Testis (tissue), 3 donors: ENCODE measurements around the gene IGSF9. TPM values are rescaled to one million over a fixed set of nuclear protein-coding genes. Genes with fewer than 3 reads are reported as not detected.

Experiments used
- DNase-seq: peaks from one replicate; pipeline ENCODE4 v3.0.0-alpha.2; 2019
- H3K27ac ChIP-seq, 2 donors: fragments of 200-600 bp; sonication (generic); one replicate each; pipeline ENCODE4 v1.5.1; 2019
- H3K27me3 ChIP-seq: fragments of 200-600 bp; sonication (generic); one replicate; pipeline ENCODE4 v1.5.1; 2019
- H3K36me3 ChIP-seq: fragments of 200-600 bp; sonication (generic); one replicate; pipeline ENCODE4 v1.5.1; 2017; ENCODE audit warnings: low read depth; ENCODE audit errors: missing control alignments
- H3K4me1 ChIP-seq: fragments of 200-600 bp; sonication (generic); one replicate; pipeline ENCODE4 v1.5.1; 2019
- H3K4me3 ChIP-seq, 2 donors: fragments of 200-600 bp; sonication (generic); one replicate each; pipeline ENCODE4 v1.5.1; 2017 to 2019
- H3K9me3 ChIP-seq: fragments of 200-600 bp; sonication (generic); one replicate; pipeline ENCODE4 v1.5.1; 2017
- CTCF ChIP-seq, 3 experiments: fragments of 450-650 bp in 2 of 3; fragments of 200-600 bp in 1 of 3; sonication (generic) in 1 of 3; IDR thresholded peaks; one replicate each; pipeline ENCODE4 v1.5.1; 2016 to 2019; ENCODE audit warnings: antibody characterized with exemption in 3 of 3, mild to moderate bottlenecking in 2 of 3, moderate library complexity in 1 of 3
- POLR2A ChIP-seq: fragments of 450-650 bp; IDR thresholded peaks from one replicate; pipeline ENCODE4 v1.6.1; 2017; ENCODE audit warnings: antibody characterized with exemption, mild to moderate bottlenecking, moderate library complexity
- WGBS, 2 donors: methylation state at CpG; one replicate each; pipeline ENCODE4 v1.1.5; 2018; 5-methylcytosine and 5-hydroxymethylcytosine counted together
- intact Hi-C: fragments of 100-400 bp; cut with DNase I; formaldehyde crosslinking; loops from one replicate; pipeline ENCODE4 v1.15.1; 2023; ENCODE audit warnings: low total_unique reads
- polyA plus RNA-seq: library from polyadenylated mRNA; stranded (reverse); fragments of 350-450 nt; fragmentation: Illumina TruSeq; extraction: RNeasy Lipid Tissue Mini Kit (QIAGEN cat#74804); gene quantifications from one replicate; pipeline ENCODE4 v1.2.3, GENCODE V29; 2014; ENCODE audit warnings: low read depth, low replicate concordance; ENCODE audit not compliant: insufficient read depth
- total RNA-seq, 2 donors: library from RNA; depleted of rRNA; stranded (reverse); fragments of >200 nt; gene quantifications; one replicate each; pipeline ENCODE4 v1.2.3, GENCODE V29; 2016

Gene IGSF9
- total and polyA plus RNA-seq, 3 donors from 2014 or later, result 4.8 to 10.2 (median 7.9) TPM

DNA sequence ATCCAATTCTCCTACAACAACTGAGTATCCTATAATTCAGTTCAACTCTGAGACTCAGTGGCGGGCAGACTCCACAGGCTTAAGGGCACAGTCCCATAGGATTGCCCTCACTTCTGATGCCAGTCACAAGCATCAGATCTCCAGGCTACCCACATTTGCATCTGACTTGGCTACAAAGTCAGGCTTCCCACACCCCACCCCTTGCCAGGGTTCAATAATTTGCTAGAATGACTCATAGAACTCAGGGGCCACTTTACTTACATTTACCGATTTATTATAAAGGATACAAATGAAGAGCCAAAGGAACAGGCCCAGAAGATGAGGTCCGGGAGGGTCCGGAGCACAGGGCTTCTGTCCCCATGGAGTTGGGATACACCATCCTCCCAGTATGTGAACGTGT, 44.6 kb upstream of the IGSF9 start:
- DNase-seq, result no peak
- Histone ChIP-seq H3K27me3 (no peaks in the 10 kb centered on the region), H3K27ac (no peak overlapping the region), H3K36me3 (no peaks in the 10 kb centered on the region), H3K4me1 (no peaks in the 10 kb centered on the region), H3K9me3 (no peaks in the 10 kb centered on the region), H3K4me3 (no peak overlapping the region)
- intact Hi-C loops, result no loop called here
- TF ChIP-seq POLR2A, result no peak
- TF ChIP-seq CTCF (IDR thresholded peaks at IDR 0.05), result no peak
- 81 to 86% methylated on average over 5 of the region's 5 CpGs for WGBS, 2 donors

- Histone ChIP-seq H3K36me3 (no peaks in the 10 kb centered on the region), H3K4me1 (no peaks in the 10 kb centered on the region), H3K27me3 (no peaks in the 10 kb centered on the region), H3K4me3 (no peak overlapping the region), H3K9me3 (no peaks in the 10 kb centered on the region), H3K27ac (no peak overlapping the region)
- WGBS, 2 donors, result 85 to 91% methylated on average over 3 of the region's 3 CpGs
- intact Hi-C loops, result no loop called here
- no peak for TF ChIP-seq CTCF (IDR thresholded peaks at IDR 0.05)
- TF ChIP-seq POLR2A, result no peak
- DNase-seq, result no peak
Observed at GRCh38 chr1:159989581-159989980, 44.2 kb upstream of the IGSF9 start.

- TF ChIP-seq CTCF (IDR thresholded peaks at IDR 0.05), result no peak
- no peak for TF ChIP-seq POLR2A
Observed at GRCh38 chr1:159988006-159988405, 42.6 kb upstream of the IGSF9 start.

GRCh38 chr1:159987186-159987585, 41.8 kb upstream of the IGSF9 start:
- 73 to 78% methylated on average over 4 of the region's 4 CpGs for WGBS, 2 donors
- no peak for TF ChIP-seq POLR2A
- TF ChIP-seq CTCF (IDR thresholded peaks at IDR 0.05), result no peak
- no peaks in the 10 kb centered on the region for H3K27me3 ChIP-seq
- H3K27ac ChIP-seq, result no peak overlapping the region
- H3K4me3 ChIP-seq, result no peak overlapping the region
- H3K4me1 ChIP-seq, result no peaks in the 10 kb centered on the region
- intact Hi-C loops, result no loop called here
- DNase-seq, result no peak
- H3K9me3 ChIP-seq, result no peaks in the 10 kb centered on the region
- no peaks in the 10 kb centered on the region for H3K36me3 ChIP-seq

More at GRCh38 chr1:159988006-159988405, 42.6 kb upstream of the IGSF9 start:
- H3K9me3 ChIP-seq, result no peaks in the 10 kb centered on the region
- H3K36me3 ChIP-seq, result no peaks in the 10 kb centered on the region
- intact Hi-C loops, result no loop called here
- 47 to 52% methylated on average over 1 of the region's 1 CpG for WGBS, 2 donors
- no peaks in the 10 kb centered on the region for H3K27me3 ChIP-seq
- H3K27ac ChIP-seq, result no peak overlapping the region
- no peaks in the 10 kb centered on the region for H3K4me1 ChIP-seq
- DNase-seq, result no peak
- no peak overlapping the region for H3K4me3 ChIP-seq

GRCh38 chr1:159986531-159986930, 41.1 kb upstream of the IGSF9 start:
- Histone ChIP-seq H3K4me1 (no peaks in the 10 kb centered on the region), H3K27ac (no peak overlapping the region), H3K4me3 (no peak overlapping the region), H3K36me3 (no peaks in the 10 kb centered on the region), H3K27me3 (no peaks in the 10 kb centered on the region), H3K9me3 (no peaks in the 10 kb centered on the region)
- TF ChIP-seq POLR2A (no peak), CTCF (IDR thresholded peaks at IDR 0.05) (no peak)
- intact Hi-C loops, result no loop called here
- 90 to 100% methylated on average over 1 of the region's 1 CpG for WGBS, 2 donors
- no peak for DNase-seq
